CD4-positive, alpha-beta memory T cell (primary cell): ENCODE results near the gene EXTL2. TPM values are rescaled to one million over a fixed set of nuclear protein-coding genes. Genes with fewer than 3 reads are reported as not detected.
"Not testable (repeated sequence)": the region's sequence is repeated elsewhere in the genome, so short reads cannot be mapped to it uniquely, and the experiment has no call there.

Source experiments
- CTCF ChIA-PET: fragments of 350-600 bp; sonication (Branson Sonifier 250); formaldehyde crosslinking; loops from one replicate; lab custom pipeline; 2021; ENCODE audit warnings: inconsistent platforms; ENCODE audit not compliant: partially characterized antibody; lab: Charles Lee
- POLR2A ChIA-PET: fragments of 350-600 bp; sonication (Branson Sonifier 250); formaldehyde crosslinking; loops from one replicate; lab custom pipeline; 2021; ENCODE audit not compliant: partially characterized antibody; lab: Charles Lee
- DNase-seq, 5 donors: peaks; one replicate each; pipeline versions ENCODE4 v3.0.0 to v3.0.0-alpha.2; 2020 to 2022; ENCODE audit warnings: mixed read lengths in 1 of 5
- H3K27ac ChIP-seq: one replicate; pipeline ENCODE4 v1.7.0; 2013; ENCODE audit warnings: low read depth, low read length
- H3K27me3 ChIP-seq: 2 replicates; pipeline ENCODE4 v1.7.0; 2013; ENCODE audit warnings: mild to moderate bottlenecking, low read length, moderate library complexity; ENCODE audit not compliant: insufficient read depth
- H3K36me3 ChIP-seq: 2 replicates; pipeline ENCODE4 v1.7.0; 2013; ENCODE audit warnings: mild to moderate bottlenecking, low read length, moderate library complexity; ENCODE audit not compliant: insufficient read depth
- H3K4me1 ChIP-seq: 2 replicates; pipeline ENCODE4 v1.7.0; 2013; ENCODE audit warnings: mild to moderate bottlenecking, low read length, moderate library complexity; ENCODE audit not compliant: insufficient read depth
- H3K4me3 ChIP-seq, 2 donors: one replicate each; pipeline ENCODE4 v1.7.0; 2013; ENCODE audit warnings: low read length in 2 of 2, mild to moderate bottlenecking in 1 of 2
- H3K9me3 ChIP-seq, 2 donors: one replicate each; pipeline ENCODE4 v1.7.0; 2013; ENCODE audit warnings: low read length in 2 of 2, control low read depth in 1 of 2; ENCODE audit not compliant: control insufficient read depth in 1 of 2
- H3K27ac Mint-ChIP-seq, 7 donors: one replicate each; pipeline ENCODE4 v1.8.0; 2020 to 2021; ENCODE audit warnings: mixed read lengths in 7 of 7, mild to moderate bottlenecking in 6 of 7, inconsistent platforms in 3 of 7, moderate library complexity in 3 of 7
- H3K27me3 Mint-ChIP-seq, 2 donors: one replicate each; pipeline ENCODE4 v1.8.0; 2020 to 2021; ENCODE audit warnings: mixed read lengths in 2 of 2
- H3K36me3 Mint-ChIP-seq, 2 donors: one replicate each; pipeline ENCODE4 v1.8.0; 2020 to 2021; ENCODE audit warnings: mixed read lengths in 2 of 2, inconsistent platforms in 1 of 2, mild to moderate bottlenecking in 1 of 2
- H3K4me1 Mint-ChIP-seq, 4 donors: one replicate each; pipeline ENCODE4 v1.8.0; 2020 to 2021; ENCODE audit warnings: mixed read lengths in 4 of 4, mild to moderate bottlenecking in 1 of 4
- H3K4me3 Mint-ChIP-seq, 8 donors: one replicate each; pipeline ENCODE4 v1.8.0; 2020 to 2021; ENCODE audit warnings: mixed read lengths in 8 of 8, mild to moderate bottlenecking in 7 of 8, moderate library complexity in 6 of 8, inconsistent platforms in 3 of 8
- H3K9me3 Mint-ChIP-seq, 8 donors: one replicate each; pipeline ENCODE4 v1.8.0; 2020 to 2021; ENCODE audit warnings: mixed read lengths in 8 of 8, mild to moderate bottlenecking in 5 of 8, inconsistent platforms in 3 of 8, moderate library complexity in 1 of 8
- intact Hi-C: fragments of 100-400 bp; cut with micrococcal nuclease; formaldehyde crosslinking; loops from one replicate; pipeline ENCODE4 v1.15.1; 2023
- polyA plus RNA-seq, 2 donors: library from polyadenylated mRNA; unstranded; fragments of 300-500 nt; fragmentation: Illumina TruSeq; gene quantifications; one replicate each; pipeline ENCODE4 v1.2.3, GENCODE V29; 2021
- total RNA-seq, 2 experiments: library from RNA; stranded (reverse); gene quantifications; one replicate each; pipeline ENCODE4 v1.2.3, GENCODE V29; 2021

Gene EXTL2
- total and polyA plus RNA-seq, 4 experiments from 2014 or later, result 1.5 to 4.2 (median 2.5) TPM

GRCh38 chr1:100860397-100860991 is 34.1 kb downstream of the EXTL2 start:
- H3K4me1 Mint-ChIP-seq, result no peaks in the 10 kb centered on the region
- Histone ChIP-seq H3K4me3 (no peak overlapping the region), H3K27me3 (no peaks in the 10 kb centered on the region), H3K36me3 (no peaks in the 10 kb centered on the region), H3K9me3 (no peaks in the 10 kb centered on the region), H3K4me1 (no peaks in the 10 kb centered on the region), H3K27ac (no peak overlapping the region)
- peaks cover 0 to 2% of the 10 kb centered on the region in 2 donors for H3K27me3 Mint-ChIP-seq
- POLR2A ChIA-PET, result no interaction called here
- H3K4me3 Mint-ChIP-seq, result no peak overlapping the region
- intact Hi-C loops, result loop anchor here (10.0 kb wide), 1 partner anchor 326 kb away; the partner anchor contains the start of gene GPR88
- DNase-seq, result no peak
- CTCF ChIA-PET, result no interaction called here
- H3K36me3 Mint-ChIP-seq, result no peaks in the 10 kb centered on the region
- H3K9me3 Mint-ChIP-seq, result peaks cover 0 to 6% (median 0%) of the 10 kb centered on the region in 8 donors
- no peak overlapping the region for H3K27ac Mint-ChIP-seq

GRCh38 chr1:100855116-100855515 is 39.5 kb downstream of the EXTL2 start:
- H3K9me3 ChIP-seq, H3K4me1 ChIP-seq, intact Hi-C loops, H3K27ac Mint-ChIP-seq, H3K4me1 Mint-ChIP-seq, H3K27me3 ChIP-seq, H3K27ac ChIP-seq, H3K36me3 ChIP-seq, H3K4me3 Mint-ChIP-seq, POLR2A ChIA-PET, H3K36me3 Mint-ChIP-seq, H3K4me3 ChIP-seq, H3K27me3 Mint-ChIP-seq, DNase-seq, H3K9me3 Mint-ChIP-seq: not testable (repeated sequence)
- CTCF ChIA-PET, result interaction anchor here (1.1 to 2.5 kb wide), 2 partner anchors 9 to 14 kb away, joined by 3 to 7 read pairs; no protein-coding TSS in a partner anchor

GRCh38 chr1:100852976-100853375 is 41.7 kb downstream of the EXTL2 start:
- Histone ChIP-seq H3K27me3 (peaks cover 5% of the 10 kb centered on the region), H3K9me3 (no peaks in the 10 kb centered on the region), H3K36me3 (no peaks in the 10 kb centered on the region), H3K4me3 (no peak overlapping the region), H3K27ac (no peak overlapping the region), H3K4me1 (no peaks in the 10 kb centered on the region)
- Mint-ChIP-seq H3K4me1 (no peaks in the 10 kb centered on the region), H3K4me3 (no peak overlapping the region), H3K9me3 (peaks cover 0 to 6% (median under 1%) of the 10 kb centered on the region in 8 donors), H3K27ac (no peak overlapping the region), H3K27me3 (peaks cover 10 to 20% of the 10 kb centered on the region in 2 donors), H3K36me3 (no peaks in the 10 kb centered on the region)
- no peak for DNase-seq
- POLR2A ChIA-PET, result no interaction called here
- CTCF ChIA-PET, result interaction anchor here (1.9 kb wide), 1 partner anchor 11 kb away, joined by 5 read pairs; no protein-coding TSS in a partner anchor
- intact Hi-C loops, result no loop called here

GRCh38 chr1:100851726-100852125 is 42.9 kb downstream of the EXTL2 start:
- ChIA-PET POLR2A (no interaction called here), CTCF (interaction anchor here (1.9 kb wide), 1 partner anchor 12 kb away, joined by 5 read pairs; no protein-coding TSS in a partner anchor)
- Histone ChIP-seq H3K4me1 (no peaks in the 10 kb centered on the region), H3K9me3 (no peaks in the 10 kb centered on the region), H3K36me3 (no peaks in the 10 kb centered on the region), H3K27ac (no peak overlapping the region), H3K27me3 (peaks cover 11% of the 10 kb centered on the region), H3K4me3 (no peak overlapping the region)
- H3K4me3 Mint-ChIP-seq, result no peak overlapping the region
- H3K27ac Mint-ChIP-seq, result no peak overlapping the region
- DNase-seq, result no peak
- H3K4me1 Mint-ChIP-seq, result no peaks in the 10 kb centered on the region
- H3K27me3 Mint-ChIP-seq, result peaks cover 13 to 21% of the 10 kb centered on the region in 2 donors
- H3K9me3 Mint-ChIP-seq, result peaks cover 0 to 6% (median under 1%) of the 10 kb centered on the region in 8 donors
- intact Hi-C loops, result no loop called here
- no peaks in the 10 kb centered on the region for H3K36me3 Mint-ChIP-seq

- H3K27ac Mint-ChIP-seq, result no peak overlapping the region
- Histone ChIP-seq H3K4me1 (no peaks in the 10 kb centered on the region), H3K9me3 (no peaks in the 10 kb centered on the region), H3K4me3 (no peak overlapping the region), H3K27me3 (peaks cover 11% of the 10 kb centered on the region), H3K36me3 (no peaks in the 10 kb centered on the region), H3K27ac (no peak overlapping the region)
- no peak for DNase-seq
- H3K36me3 Mint-ChIP-seq, result no peaks in the 10 kb centered on the region
- peak overlapping the region in 1 of 8 donors; percentile 23 for H3K4me3 Mint-ChIP-seq
- intact Hi-C loops, result no loop called here
- no peaks in the 10 kb centered on the region for H3K4me1 Mint-ChIP-seq
- CTCF ChIA-PET, result interaction anchor here (0.9 to 1.1 kb wide), 2 partner anchors 15 to 21 kb away, joined by 3 read pairs; no protein-coding TSS in a partner anchor
- H3K27me3 Mint-ChIP-seq, result peaks cover 18 to 28% of the 10 kb centered on the region in 2 donors
- POLR2A ChIA-PET, result no interaction called here
- H3K9me3 Mint-ChIP-seq, result peaks cover 0 to 3% (median 0%) of the 10 kb centered on the region in 8 donors
These were observed 47.1 kb downstream of the EXTL2 start for GRCh38 chr1:100847361-100848082.

- intact Hi-C loops, H3K4me1 Mint-ChIP-seq, H3K4me3 Mint-ChIP-seq, DNase-seq, H3K27me3 ChIP-seq, H3K36me3 ChIP-seq, H3K9me3 ChIP-seq, H3K27ac ChIP-seq, H3K27ac Mint-ChIP-seq, H3K36me3 Mint-ChIP-seq, H3K4me1 ChIP-seq, H3K4me3 ChIP-seq, POLR2A ChIA-PET, H3K9me3 Mint-ChIP-seq: not testable (repeated sequence)
- H3K27me3 Mint-ChIP-seq, result peaks cover 12 to 16% of the 10 kb centered on the region in 2 donors
- CTCF ChIA-PET, result interaction anchor here (1.4 kb wide), 1 partner anchor 26 kb away, joined by 3 read pairs; no protein-coding TSS in a partner anchor
These were observed 51.5 kb downstream of the EXTL2 start for GRCh38 chr1:100843160-100843559.
